ENCODE data around the gene BRMS1L. TPM values are rescaled to one million over a fixed set of nuclear protein-coding genes. Genes with fewer than 3 reads are reported as not detected.

BRMS1L gene
- total and polyA plus RNA-seq, 2 of the 13 experiments (the other 11 are each of a cell fraction or from before 2014, with no cell fraction given): 21.1 to 23.8 TPM

GRCh38 chr14:35826218-35826951 is at the start of gene BRMS1L (continued):
- 0 out of 2 replicates have a peak, but pooled peaks have one; percentile 88 for TF ChIP-seq HDAC6 (IDR thresholded peaks at IDR 0.05; ENCODE audit: low read depth, low read length)
- TF ChIP-seq CSRNP1 (CRISPR knock-in tag; IDR thresholded peaks at IDR 0.05): peak; percentile 99
- peak; percentile 97; the same call in 1 of the 2 replicates for TF ChIP-seq ATAD3A (CRISPR knock-in tag; IDR thresholded peaks at IDR 0.05)
- TF ChIP-seq ZNF44 (CRISPR knock-in tag; IDR thresholded peaks at IDR 0.05): no peak; the same call in none of the 2 replicates
- peak; percentile 98 for TF ChIP-seq REL (CRISPR knock-in tag; conservative IDR thresholded peaks at IDR 0.05)
- TF ChIP-seq SNRNP70 (IDR thresholded peaks at IDR 0.05; ENCODE audit: low read depth, low read length): no peak
- no peak for TF ChIP-seq RFX1 (IDR thresholded peaks at IDR 0.05)
- TF ChIP-seq ZNF784 (CRISPR knock-in tag; IDR thresholded peaks at IDR 0.05; ENCODE audit: borderline replicate concordance): no peak; the same call in 1 of the 2 replicates
- peak; percentile 93; the same call in 1 of the 2 replicates for TF ChIP-seq ISX (CRISPR knock-in tag; conservative IDR thresholded peaks at IDR 0.05)
- TF ChIP-seq ZNF317 (CRISPR knock-in tag; IDR thresholded peaks at IDR 0.05): peak; percentile 95
- peak; percentile 91 for TF ChIP-seq PHF20 (CRISPR knock-in tag; IDR thresholded peaks at IDR 0.05)
- peak; percentile 52 for TF ChIP-seq SOX5 (CRISPR knock-in tag; IDR thresholded peaks at IDR 0.05; ENCODE audit: borderline replicate concordance)
- TF ChIP-seq BCL3 (CRISPR knock-in tag; IDR thresholded peaks at IDR 0.05): peak; percentile 99; the same call in 1 of the 2 replicates
- peak; percentile 78; the same call in 2 of the 3 replicates for TF ChIP-seq MXI1 (IDR thresholded peaks at IDR 0.05; ENCODE audit: borderline replicate concordance, low read depth, low read length)
- peak; percentile 96; the same call in 1 of the 2 replicates for TF ChIP-seq RELA (CRISPR knock-in tag; IDR thresholded peaks at IDR 0.05)
- TF ChIP-seq HBP1 (CRISPR knock-in tag; IDR thresholded peaks at IDR 0.05; ENCODE audit: low read depth): peak; percentile 82
- peak; percentile 65 for TF ChIP-seq PRDM15 (CRISPR knock-in tag; IDR thresholded peaks at IDR 0.05)
- TF ChIP-seq JARID2 (CRISPR knock-in tag; IDR thresholded peaks at IDR 0.05; ENCODE audit: insufficient replicate concordance): peak; percentile 96
- no peak for TF ChIP-seq CENPX (CRISPR knock-in tag; IDR thresholded peaks at IDR 0.05)
- peak; percentile 96 for TF ChIP-seq ZNF670 (CRISPR knock-in tag; IDR thresholded peaks at IDR 0.05; ENCODE audit: borderline replicate concordance)

All from HepG2 (cell line).